Stimulated activated CD8-positive, alpha-beta memory T cell treated with anti-CD3 and anti-CD28 coated beads, Interleukin-4, amount 100 ng/mL, for 48 hours (primary cell): ENCODE results near the gene NPFFR1.

Experiments
- DNase-seq: peaks from one replicate; pipeline ENCODE4 v3.0.0-alpha.2; 2020

Gene NPFFR1

GRCh38 chr10:70212879-70213278 lies 70.9 kb downstream of the NPFFR1 start:
- DNase-seq, result no peak

GRCh38 chr10:70212277-70212676 lies 71.5 kb downstream of the NPFFR1 start:
- DNase-seq, result no peak

- no peak for DNase-seq
Observed at GRCh38 chr10:70206762-70207161, 77.0 kb downstream of the NPFFR1 start.

GRCh38 chr10:70201105-70201504 lies 82.7 kb downstream of the NPFFR1 start:
- DNase-seq, result no peak

- DNase-seq, result no peak
Observed at GRCh38 chr10:70198696-70199466, 84.9 kb downstream of the NPFFR1 start.
